ENCODE data around the gene SNAPC5. TPM values are rescaled to one million over a fixed set of nuclear protein-coding genes. Genes with fewer than 3 reads are reported as not detected.
A peak's percentile ranks its signal among the peaks of the same experiment; 100 is the strongest.

The SNAPC5 gene
- total and polyA plus RNA-seq, 10 of the 15 experiments (the other 5 are each of a cell fraction or from before 2014, with no cell fraction given) = 14.4 to 53.5 (median 36.9) TPM

- no TSS peak for BruUV-seq (replicated peaks)
- RAD21 ChIA-PET (ENCODE audit: unreplicated experiment) = no interaction called here
- TF ChIP-seq MXI1 (IDR thresholded peaks at IDR 0.05; ENCODE audit: low read depth, low read length) (no peak), NFYB (IDR thresholded peaks at IDR 0.05; ENCODE audit: insufficient read depth, low read depth, low read length) (peak; percentile 53; the same call in 1 of the 2 replicates), RFX5 (IDR thresholded peaks at IDR 0.05; ENCODE audit: low read depth, low read length) (no peak), E4F1 (IDR thresholded peaks at IDR 0.05; ENCODE audit: borderline replicate concordance, partially characterized antibody) (no peak), WRNIP1 (IDR thresholded peaks at IDR 0.05; ENCODE audit: borderline replicate concordance, low read depth, low read length) (no peak), NKRF (conservative IDR thresholded peaks at IDR 0.05) (no peak), RCOR1 (conservative IDR thresholded peaks at IDR 0.05; ENCODE audit: low read depth, low read length) (no peak), SRF (IDR thresholded peaks at IDR 0.05; ENCODE audit: low read depth in 2 of 2, low read length in 2 of 2) (no peak), POLR2A (IDR thresholded peaks at IDR 0.05; ENCODE audit: low read depth, low read length) (no peak), ASH2L (IDR thresholded peaks at IDR 0.05; ENCODE audit: borderline replicate concordance, low read depth) (no peak), ZNF24 (IDR thresholded peaks at IDR 0.05) (0 out of 2 replicates have a peak, but pooled peaks have one; percentile 60), BRCA1 (IDR thresholded peaks at IDR 0.05; ENCODE audit: low read depth, low read length) (no peak), MAX (IDR thresholded peaks at IDR 0.05; ENCODE audit: low read depth, low read length) (no peak), YBX1 (IDR thresholded peaks at IDR 0.05) (no peak), MLLT1 (IDR thresholded peaks at IDR 0.05) (no peak), BACH1 (IDR thresholded peaks at IDR 0.05; ENCODE audit: borderline replicate concordance) (no peak), SREBF1 (IDR thresholded peaks at IDR 0.05; ENCODE audit: low read length) (no peak), PBX3 (IDR thresholded peaks at IDR 0.05; ENCODE audit: insufficient replicate concordance, low read depth, low read length) (peak; percentile 50)
Measured at GRCh38 chr15:66508293-66508883, 10.8 kb upstream of the SNAPC5 start.

More at GRCh38 chr15:66508293-66508883, 10.8 kb upstream of the SNAPC5 start:
- Histone ChIP-seq H2AFZ (ENCODE audit: control insufficient read depth, low read depth, low read length) (peak overlapping the region; percentile 28; the same call in 1 of the 2 replicates), H3K4me1 (ENCODE audit: control insufficient read depth, insufficient read depth, low read length) (no peaks in the 10 kb centered on the region), H3K79me2 (ENCODE audit: control insufficient read depth, insufficient read depth, low read length) (peaks cover 48% of the 10 kb centered on the region), H3K4me3 (no peak overlapping the region), H3K4me2 (ENCODE audit: control insufficient read depth, insufficient read depth) (peak overlapping the region; percentile 25; the same call in 1 of the 2 replicates), H3K27me3 (replicated peaks in 1 of 2; ENCODE audit: control insufficient read depth in 2 of 2, insufficient read depth in 2 of 2, low read length in 1 of 2) (no peaks in the 10 kb centered on the region), H3K9ac (ENCODE audit: control insufficient read depth, insufficient read depth, low read length) (no peak overlapping the region), H4K20me1 (ENCODE audit: control insufficient read depth, insufficient read depth) (no peaks in the 10 kb centered on the region), H3K36me3 (ENCODE audit: control insufficient read depth in 2 of 2, insufficient read depth in 2 of 2, low read length in 1 of 2) (peaks cover 0 to 2% of the 10 kb centered on the region in 2 experiments; a peak in 1 of 4 replicates), H3K9me3 (replicated peaks; ENCODE audit: control insufficient read depth, insufficient read depth, low read length) (no peaks in the 10 kb centered on the region), H3K27ac (ENCODE audit: control insufficient read depth, insufficient read depth) (peak overlapping the region; percentile 38; the same call in 1 of the 2 replicates)
- ChIA-PET SMC1A (ENCODE audit: uncharacterized antibody, unreplicated experiment) (no interaction called here), CTCF (interaction anchor here (1.9 kb wide), 1 partner anchor 11 kb away, joined by 8 read pairs; the partner anchor contains the start of gene SNAPC5), POLR2A (no interaction called here)
- FAIRE-seq = no peak
- DNase-seq (ENCODE audit: low read depth, low spot score) = peak; percentile 30
- intact Hi-C loops (cut with micrococcal nuclease; ENCODE audit: unreplicated experiment) = no loop called here
- WGBS (ENCODE audit: insufficient coverage, insufficient replicate concordance, low lambda C conversion rate, missing lambda C conversion rate) = 96% methylated on average over 3 of the region's 3 CpGs
- in situ Hi-C loops (cut with MboI) = no loop called here
- peak; percentile 45 for ATAC-seq

All from GM12878 (cell line).